Muscle of leg (tissue), 11 donors: ENCODE data around the gene ARL5A. TPM values are rescaled to one million over a fixed set of nuclear protein-coding genes. Genes with fewer than 3 reads are reported as not detected.

Source experiments
- DNase-seq: peaks from one replicate; pipeline ENCODE4 v3.0.0; 2013
- H3K27ac ChIP-seq: one replicate; pipeline ENCODE4 v1.5.1; 2013; ENCODE audit warnings: mild to moderate bottlenecking, low read length, control low read depth
- H3K27me3 ChIP-seq: one replicate; pipeline ENCODE4 v1.6.1; 2013; ENCODE audit warnings: low read length; ENCODE audit not compliant: control insufficient read depth, insufficient read depth
- H3K36me3 ChIP-seq: one replicate; pipeline ENCODE4 v1.6.1; 2013; ENCODE audit warnings: low read length; ENCODE audit not compliant: control insufficient read depth, insufficient read depth
- H3K4me1 ChIP-seq: one replicate; pipeline ENCODE4 v1.6.1; 2013; ENCODE audit warnings: low read length; ENCODE audit not compliant: control insufficient read depth, insufficient read depth
- H3K4me3 ChIP-seq: one replicate; pipeline ENCODE4 v1.5.1; 2013; ENCODE audit warnings: low read length, control low read depth
- H3K9me3 ChIP-seq: replicated peaks from 2 replicates; pipeline ENCODE4 v1.6.1; 2013; ENCODE audit warnings: low read depth, low read length; ENCODE audit not compliant: control insufficient read depth
- WGBS: methylation state at CpG from one replicate; pipeline ENCODE4 v1.1.5; 2013; ENCODE audit warnings: missing lambda C conversion rate; ENCODE audit not compliant: insufficient coverage; 5-methylcytosine and 5-hydroxymethylcytosine counted together
- polyA plus RNA-seq, 8 donors: library from polyadenylated mRNA; unstranded; fragments of 120-200 nt; gene quantifications; one replicate each; pipeline versions ENCODE4 v1.2.1 to v1.2.3, GENCODE V29; 2013; ENCODE audit warnings: inconsistent platforms in 1 of 8, low replicate concordance in 1 of 8; ENCODE audit not compliant: insufficient read length in 8 of 8, insufficient read depth in 1 of 8
- total RNA-seq: library from RNA; stranded (reverse); fragments of 120-200 nt; gene quantifications from one replicate; pipeline ENCODE4 v1.2.4, GENCODE V29; 2013

The ARL5A gene
- total and polyA plus RNA-seq, 9 donors = 16.9 to 42.6 (median 24.9) TPM

- Histone ChIP-seq H3K36me3 (peaks cover 2% of the 10 kb centered on the region), H3K4me1 (peaks cover 7% of the 10 kb centered on the region), H3K9me3 (no peaks in the 10 kb centered on the region), H3K27ac (no peak overlapping the region), H3K4me3 (no peak overlapping the region), H3K27me3 (no peaks in the 10 kb centered on the region)
- 82% methylated on average over 6 of the region's 8 CpGs for WGBS
- no peak for DNase-seq
Measured at GRCh38 chr2:151842830-151843690, 14.8 kb upstream of the ARL5A start.

GRCh38 chr2:151841047-151841424 lies 12.8 kb upstream of the ARL5A start:
- Histone ChIP-seq H3K27ac (no peak overlapping the region), H3K4me3 (no peak overlapping the region), H3K36me3 (peaks cover 2% of the 10 kb centered on the region), H3K9me3 (no peaks in the 10 kb centered on the region), H3K27me3 (no peaks in the 10 kb centered on the region), H3K4me1 (peaks cover 7% of the 10 kb centered on the region)
- 89% methylated on average over 1 of the region's 2 CpGs for WGBS
- DNase-seq = no peak

- no peak overlapping the region for H3K27ac ChIP-seq
- H3K4me3 ChIP-seq = no peak overlapping the region
- DNase-seq = no peak
- H3K36me3 ChIP-seq = peaks cover 2% of the 10 kb centered on the region
- WGBS = 100% methylated on average over 1 of the region's 5 CpGs
- no peaks in the 10 kb centered on the region for H3K9me3 ChIP-seq
- no peaks in the 10 kb centered on the region for H3K27me3 ChIP-seq
- H3K4me1 ChIP-seq = peaks cover 7% of the 10 kb centered on the region
Measured at GRCh38 chr2:151840216-151841046, 12.2 kb upstream of the ARL5A start.

GRCh38 chr2:151837926-151838325 lies 9.7 kb upstream of the ARL5A start:
- Histone ChIP-seq H3K36me3 (peaks cover 2% of the 10 kb centered on the region), H3K4me3 (no peak overlapping the region), H3K27ac (no peak overlapping the region), H3K9me3 (no peaks in the 10 kb centered on the region), H3K4me1 (no peaks in the 10 kb centered on the region), H3K27me3 (no peaks in the 10 kb centered on the region)
- peak; percentile 69 for DNase-seq
- WGBS = no CpG with 5 or more reads among the region's 3 CpGs

GRCh38 chr2:151833984-151834383 lies 5.8 kb upstream of the ARL5A start:
- no peaks in the 10 kb centered on the region for H3K36me3 ChIP-seq
- H3K27ac ChIP-seq = no peak overlapping the region
- H3K9me3 ChIP-seq = no peaks in the 10 kb centered on the region
- peaks cover under 1% of the 10 kb centered on the region for H3K4me1 ChIP-seq
- no peak overlapping the region for H3K4me3 ChIP-seq
- DNase-seq = no peak
- WGBS = no CpG with 5 or more reads among the region's 3 CpGs
- no peaks in the 10 kb centered on the region for H3K27me3 ChIP-seq

GRCh38 chr2:151830961-151831360 lies 2.7 kb upstream of the ARL5A start:
- H3K4me1 ChIP-seq = peaks cover 4% of the 10 kb centered on the region
- H3K36me3 ChIP-seq = no peaks in the 10 kb centered on the region
- H3K9me3 ChIP-seq = no peaks in the 10 kb centered on the region
- no peak overlapping the region for H3K4me3 ChIP-seq
- no peak overlapping the region for H3K27ac ChIP-seq
- no peaks in the 10 kb centered on the region for H3K27me3 ChIP-seq
- 80% methylated on average over 1 of the region's 2 CpGs for WGBS
- DNase-seq = no peak

GRCh38 chr2:151828890-151829324 lies 686 bp upstream of the ARL5A start:
- whole genome bisulfite sequencing = 100% methylated on average over 1 of the region's 5 CpGs
- H3K27me3 ChIP-seq = no peaks in the 10 kb centered on the region
- no peaks in the 10 kb centered on the region for H3K36me3 ChIP-seq
- no peak for DNase-seq
- H3K27ac ChIP-seq = peak overlapping the region; percentile 74
- no peaks in the 10 kb centered on the region for H3K9me3 ChIP-seq
- H3K4me1 ChIP-seq = peaks cover 4% of the 10 kb centered on the region
- H3K4me3 ChIP-seq = peak overlapping the region; percentile 58

- Histone ChIP-seq H3K27me3 (no peaks in the 10 kb centered on the region), H3K4me3 (peak overlapping the region; percentile 95), H3K27ac (peak overlapping the region; percentile 74), H3K9me3 (no peaks in the 10 kb centered on the region), H3K4me1 (peaks cover 4% of the 10 kb centered on the region), H3K36me3 (no peaks in the 10 kb centered on the region)
- DNase-seq = peak; percentile 58
- WGBS = 0% methylated on average over 20 of the region's 38 CpGs
Measured at GRCh38 chr2:151827564-151828142, 568 bp downstream of the ARL5A start.

GRCh38 chr2:151826737-151827157 lies 1.5 kb downstream of the ARL5A start:
- H3K36me3 ChIP-seq = no peaks in the 10 kb centered on the region
- DNase-seq = peak; percentile 27
- no peak overlapping the region for H3K27ac ChIP-seq
- no peaks in the 10 kb centered on the region for H3K9me3 ChIP-seq
- H3K4me1 ChIP-seq = peaks cover 4% of the 10 kb centered on the region
- WGBS = no CpG with 5 or more reads among the region's 6 CpGs
- peak overlapping the region; percentile 95 for H3K4me3 ChIP-seq
- H3K27me3 ChIP-seq = no peaks in the 10 kb centered on the region

GRCh38 chr2:151824886-151825285 lies 3.3 kb downstream of the ARL5A start:
- Histone ChIP-seq H3K4me1 (peaks cover 4% of the 10 kb centered on the region), H3K27ac (no peak overlapping the region), H3K4me3 (no peak overlapping the region), H3K36me3 (no peaks in the 10 kb centered on the region), H3K9me3 (no peaks in the 10 kb centered on the region), H3K27me3 (no peaks in the 10 kb centered on the region)
- WGBS = no CpG with 5 or more reads among the region's 2 CpGs
- DNase-seq = no peak
